GM18505 (cell line): ENCODE data around the gene UBE2Q2.

ENCODE experiments used
- ATAC-seq: cut with Tn5 transposase; IDR thresholded peaks from one replicate; pipeline ENCODE4 v1.9.1; 2021; ENCODE audit not compliant: unreplicated experiment
- POLR2A ChIP-seq: IDR thresholded peaks from 4 replicates; pipeline ENCODE4 v1.6.1; 2011; ENCODE audit warnings: borderline replicate concordance; ENCODE audit not compliant: insufficient read depth, insufficient read length; ENCODE audit errors: extremely low read depth

The UBE2Q2 gene

DNA sequence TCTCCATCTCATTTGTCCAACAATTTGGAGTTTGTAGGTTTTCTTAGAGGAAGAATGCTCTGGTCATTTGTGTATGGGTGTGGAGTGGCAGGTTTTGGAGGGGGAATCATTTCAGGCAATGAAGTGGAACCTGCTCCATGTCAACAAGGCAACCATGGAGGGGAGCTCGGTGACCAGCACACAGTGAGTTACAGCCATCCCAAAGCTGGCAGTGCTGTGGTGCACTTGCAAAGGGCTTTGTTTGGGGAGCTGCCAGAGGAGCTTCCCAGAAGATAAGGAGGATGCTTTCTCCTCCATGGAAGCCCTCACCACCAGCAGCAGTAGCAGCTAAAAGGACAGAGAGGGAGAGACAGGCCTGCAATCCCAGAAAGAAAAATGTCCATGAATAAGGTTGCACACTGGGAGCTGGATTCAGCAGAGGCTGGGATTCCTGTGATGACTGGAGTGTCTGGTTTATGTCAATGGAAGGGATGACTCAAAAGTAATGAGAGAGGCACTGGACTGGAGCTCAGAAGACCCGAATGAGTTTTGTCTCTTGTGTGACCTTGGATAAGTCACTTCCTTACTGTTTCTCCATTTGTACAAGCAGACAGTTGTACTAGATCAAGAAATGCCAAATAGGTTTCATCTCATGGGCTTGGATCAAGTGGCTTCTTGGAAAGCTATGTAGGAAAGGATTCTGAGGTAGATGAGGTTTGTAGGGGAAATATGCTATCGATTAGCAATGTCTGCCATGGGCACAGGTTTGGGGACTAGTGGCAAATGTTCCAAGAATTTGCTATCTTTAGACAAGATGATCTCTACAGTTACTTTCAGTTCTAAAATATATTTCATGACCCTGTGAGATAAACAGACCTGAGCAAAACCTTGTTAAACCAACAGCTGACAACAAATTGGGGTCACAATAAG is 27.2 kb upstream of the UBE2Q2 start:
- TF ChIP-seq POLR2A: no peak
- ATAC-seq: no peak

DNA sequence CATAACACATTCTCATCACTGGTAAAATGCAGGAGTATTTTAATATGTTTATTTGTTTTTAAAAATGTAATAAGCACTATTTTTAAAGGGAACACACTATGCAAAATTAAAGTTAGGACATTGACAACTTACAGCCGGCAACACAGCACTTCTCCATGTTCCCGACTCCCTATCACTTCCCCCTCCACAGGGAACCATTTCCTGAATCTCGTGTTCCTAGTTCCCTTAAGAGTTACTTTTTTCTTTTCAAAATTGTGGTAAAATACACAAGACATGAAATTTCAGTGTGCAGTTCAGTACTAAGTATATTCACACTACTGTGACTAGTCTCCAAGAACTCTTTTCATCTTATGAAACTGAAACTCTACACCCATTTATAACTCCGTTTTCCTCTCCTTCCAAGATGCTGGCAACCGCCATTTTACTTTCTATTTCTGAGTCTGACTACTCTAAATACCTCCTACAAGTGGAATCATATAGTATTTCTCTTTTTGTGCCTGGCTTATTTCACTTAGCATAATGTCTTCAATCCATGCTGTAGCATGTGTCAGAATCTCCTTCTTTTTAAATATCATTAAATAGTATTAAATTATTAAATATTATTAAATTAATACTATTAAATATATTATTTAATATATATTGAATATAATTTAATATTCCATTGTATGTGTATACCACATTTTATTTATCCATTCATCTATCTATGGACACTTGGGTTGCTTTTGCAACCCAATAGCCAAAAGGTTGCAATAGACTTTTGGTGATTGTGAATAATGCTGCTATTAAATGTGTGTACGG is 25.9 kb upstream of the UBE2Q2 start:
- TF ChIP-seq POLR2A: no peak
- no peak for ATAC-seq

DNA sequence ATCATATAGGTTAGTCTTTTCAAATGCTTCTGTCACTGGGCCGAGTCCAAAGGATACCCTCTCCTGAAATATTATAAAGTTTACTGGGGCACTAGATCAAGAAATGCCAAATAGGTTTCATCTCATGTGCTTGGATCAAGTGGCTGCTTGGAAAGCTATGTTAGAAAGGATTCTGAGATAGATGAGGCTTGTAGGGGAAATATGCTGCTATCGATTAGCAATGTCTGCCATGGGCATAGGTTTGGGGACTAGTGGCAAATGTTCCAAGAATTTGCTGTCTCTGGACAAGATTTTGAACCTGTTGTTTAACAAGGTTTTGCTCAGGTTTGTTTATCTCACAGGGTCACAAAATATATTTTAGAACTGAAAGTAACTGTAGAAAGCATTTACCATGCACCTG is 23.0 kb upstream of the UBE2Q2 start:
- ATAC-seq: no peak
- TF ChIP-seq POLR2A: no peak

DNA sequence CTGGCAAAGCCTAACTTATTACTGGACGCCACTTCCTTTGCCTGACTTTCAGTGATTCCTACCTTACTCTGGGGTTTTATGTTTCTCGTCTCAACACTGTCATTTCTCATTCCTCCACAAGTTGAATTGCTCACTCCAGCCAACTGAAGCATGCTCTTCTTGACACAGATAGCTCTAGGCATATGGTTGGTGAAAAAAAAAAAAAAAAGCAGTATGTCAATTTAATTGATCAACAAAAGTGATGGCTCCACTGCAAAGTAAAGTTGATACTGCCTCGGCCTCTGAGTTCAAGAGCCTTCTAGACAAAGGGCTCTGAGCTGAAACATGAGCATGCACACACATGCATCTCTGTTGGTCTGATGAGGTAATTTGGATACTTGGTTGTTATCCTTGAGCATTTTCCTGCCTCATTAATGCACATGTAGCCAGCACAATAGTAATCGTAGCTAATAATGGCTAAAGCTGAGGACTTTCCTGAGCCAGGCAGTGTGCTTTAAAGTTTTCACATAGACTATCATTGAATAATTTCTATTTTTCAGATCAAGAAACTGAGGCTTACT is 21.4 kb upstream of the UBE2Q2 start:
- ATAC-seq: no peak

DNA sequence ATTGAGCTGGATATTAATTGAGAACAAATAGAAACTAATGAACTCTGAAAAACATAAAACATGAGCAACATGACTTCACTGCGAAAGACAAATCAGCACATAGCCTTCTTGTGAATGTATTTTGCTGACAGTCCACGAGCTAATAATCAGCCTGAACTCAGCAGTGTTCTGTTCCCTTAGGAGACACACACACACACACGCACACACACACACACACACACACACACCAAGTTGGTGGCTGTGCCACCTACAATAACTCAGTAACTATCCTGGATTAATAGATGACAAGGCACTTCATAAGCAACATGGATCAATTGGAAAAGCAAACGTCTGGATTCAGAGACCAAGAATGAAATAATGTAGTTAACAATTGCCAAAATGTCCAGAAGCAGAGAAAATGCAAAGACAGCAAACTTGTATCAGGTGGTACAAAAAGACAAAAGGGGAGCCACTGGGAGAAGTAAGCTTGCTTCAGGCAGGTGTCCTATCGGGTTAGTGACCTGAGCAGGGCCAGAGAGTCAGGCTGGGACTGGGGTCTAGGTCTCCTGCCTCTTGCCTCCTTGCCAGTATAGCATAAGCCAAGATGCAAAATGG is 20.5 kb upstream of the UBE2Q2 start:
- ATAC-seq: no peak
- no peak for TF ChIP-seq POLR2A

More for the DNA sequence above, 21.4 kb upstream of the UBE2Q2 start:
- TF ChIP-seq POLR2A: no peak

DNA sequence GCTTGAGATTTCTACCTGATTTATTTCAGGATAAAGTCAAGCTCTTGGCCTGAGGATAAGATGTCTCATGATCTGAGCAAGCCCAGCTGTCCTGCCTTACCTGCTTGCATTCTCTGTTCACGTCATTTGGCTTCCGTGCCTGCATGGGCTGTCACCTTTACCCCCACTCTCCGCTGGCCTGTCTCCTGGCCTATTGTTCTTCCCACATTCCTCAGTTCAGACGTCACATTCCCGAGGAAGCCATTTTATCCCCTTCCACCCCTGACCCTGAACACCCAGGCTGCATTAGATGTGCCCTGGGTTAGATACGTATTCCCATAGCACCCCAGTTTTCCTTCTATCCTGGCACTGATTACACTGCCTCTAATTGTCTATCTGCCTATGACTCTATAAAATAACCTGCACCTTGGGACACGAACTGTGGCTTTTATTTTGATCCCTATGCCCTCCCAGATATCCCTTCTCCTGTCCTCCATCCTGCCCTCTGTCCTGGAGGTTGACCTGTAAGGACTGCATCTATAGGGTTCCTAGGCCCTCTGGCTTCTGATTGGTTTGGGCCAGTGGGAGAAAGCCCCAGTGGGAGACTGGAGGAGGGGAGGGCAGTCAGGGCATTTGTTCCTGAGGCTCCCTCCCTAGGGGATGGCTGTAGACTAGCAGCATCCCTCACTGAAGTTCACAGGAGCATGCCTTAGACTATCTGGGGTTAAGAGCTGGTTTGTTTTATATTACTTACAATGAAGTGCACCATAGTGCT is 19.2 kb upstream of the UBE2Q2 start:
- no peak for ATAC-seq
- TF ChIP-seq POLR2A: no peak

DNA sequence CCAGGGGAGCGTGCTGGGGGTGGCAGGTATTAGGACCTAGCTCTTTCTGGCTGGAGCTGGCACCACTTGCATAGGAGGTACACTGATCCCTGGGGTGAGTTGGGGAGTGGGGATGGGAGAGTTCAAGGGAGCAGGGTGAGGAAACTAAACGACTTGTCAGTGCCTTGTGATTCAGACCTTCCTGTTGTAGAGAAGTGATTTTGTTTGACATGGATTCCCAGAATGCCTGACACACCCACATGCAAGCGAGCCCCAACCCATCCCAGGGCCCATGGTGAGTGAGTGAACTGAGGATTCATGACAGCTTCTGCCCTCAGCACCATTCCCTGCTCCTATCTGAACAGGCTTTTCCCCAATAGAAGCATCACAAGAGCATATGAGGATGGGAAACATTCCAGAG is 15.6 kb upstream of the UBE2Q2 start:
- no peak for ATAC-seq
- TF ChIP-seq POLR2A: no peak

DNA sequence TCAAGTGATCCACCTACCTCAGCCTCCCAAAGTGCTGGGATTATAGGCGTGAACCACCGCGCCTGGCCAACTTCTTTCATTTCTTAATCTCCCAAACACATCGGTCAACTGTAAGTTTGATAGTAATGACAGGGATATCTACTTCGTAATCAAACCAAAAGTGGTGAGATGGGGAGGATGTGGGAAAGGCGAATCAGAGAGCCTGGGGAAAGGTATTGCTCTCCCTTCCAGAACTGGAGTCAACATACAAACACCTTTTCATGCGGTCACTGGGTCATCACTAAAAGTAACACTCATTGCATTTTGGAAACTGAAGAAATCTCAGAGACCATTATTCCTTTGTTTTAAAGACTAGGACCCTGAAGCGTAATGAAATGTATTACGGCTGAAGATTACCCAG is 14.8 kb upstream of the UBE2Q2 start:
- ATAC-seq: no peak
- TF ChIP-seq POLR2A: no peak

DNA sequence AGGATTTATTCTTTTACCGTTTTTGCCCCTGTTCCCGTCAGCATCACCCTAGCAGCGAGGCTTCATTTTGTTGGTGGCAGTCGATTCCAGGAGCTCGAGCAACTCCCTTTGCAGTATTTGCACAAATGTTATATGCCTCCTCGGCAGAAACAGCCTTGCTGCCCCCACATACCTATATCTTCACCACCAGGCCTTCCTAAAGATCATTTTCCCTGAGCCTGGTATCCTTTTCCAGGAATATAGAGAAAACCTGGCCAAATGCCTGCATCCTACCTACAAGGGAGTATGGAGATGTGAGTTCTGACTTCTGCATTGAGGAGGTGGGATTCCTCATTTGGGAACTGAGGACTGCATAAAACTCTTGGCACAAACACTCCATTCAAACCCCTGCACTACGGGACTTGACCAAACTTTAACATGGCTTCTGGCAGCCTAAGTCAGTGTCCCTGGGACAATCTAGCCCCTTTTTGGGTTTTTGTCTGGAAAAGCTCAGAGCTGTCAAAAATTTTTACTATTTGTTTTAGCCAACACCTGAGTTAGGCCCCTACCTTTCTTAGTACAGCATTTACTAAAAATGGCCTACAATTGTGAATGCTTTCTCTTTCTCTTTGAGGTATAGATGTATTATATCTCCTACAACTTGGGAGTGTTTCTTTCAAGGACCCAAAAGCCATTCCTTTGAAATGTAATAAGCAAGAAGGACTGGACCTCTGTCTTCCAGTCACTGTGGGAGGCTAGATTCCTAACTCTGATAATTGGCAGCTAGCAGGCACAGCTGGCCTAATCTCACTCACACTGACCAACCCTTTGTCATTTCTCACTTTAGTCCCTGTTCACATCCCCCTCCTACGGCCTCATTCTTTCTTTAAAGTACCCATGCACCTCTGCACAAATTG is 12.1 kb upstream of the UBE2Q2 start:
- no peak for ATAC-seq
- no peak for TF ChIP-seq POLR2A

DNA sequence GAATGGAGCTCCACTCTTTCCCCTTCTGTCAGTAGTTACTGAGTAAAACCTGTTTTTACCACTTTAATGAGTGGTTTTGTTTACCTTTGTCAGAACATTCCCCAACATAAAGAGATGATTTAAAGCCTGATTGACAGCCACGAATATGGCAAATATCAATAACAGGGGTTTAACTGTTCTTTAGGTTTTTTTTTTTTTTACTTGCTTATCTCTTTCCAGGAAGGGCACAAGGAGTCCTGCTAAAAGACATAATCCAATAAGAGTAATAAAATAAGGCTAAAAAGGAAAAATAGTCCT is 11.5 kb upstream of the UBE2Q2 start:
- no peak for TF ChIP-seq POLR2A
- ATAC-seq: no peak

DNA sequence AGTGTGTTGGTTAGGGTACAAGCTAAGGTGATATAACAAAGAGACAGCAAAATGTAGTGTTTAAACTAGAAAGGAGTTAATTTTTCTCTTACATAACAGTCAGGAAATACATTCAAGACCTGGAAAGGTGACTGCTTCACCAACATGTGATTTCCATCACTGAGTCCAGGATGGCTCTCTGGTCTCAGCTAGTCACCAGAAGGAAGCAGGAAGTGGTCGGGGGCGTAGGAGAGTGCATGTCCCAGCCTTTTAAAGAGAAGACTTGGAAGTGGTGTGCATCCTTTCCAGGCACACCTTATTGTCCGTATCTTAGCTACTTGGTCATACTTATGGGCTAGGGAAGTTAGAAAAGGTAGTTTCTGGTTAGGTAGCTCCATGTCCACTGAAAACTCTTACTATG is 11.1 kb upstream of the UBE2Q2 start:
- TF ChIP-seq POLR2A: no peak
- ATAC-seq: no peak

DNA sequence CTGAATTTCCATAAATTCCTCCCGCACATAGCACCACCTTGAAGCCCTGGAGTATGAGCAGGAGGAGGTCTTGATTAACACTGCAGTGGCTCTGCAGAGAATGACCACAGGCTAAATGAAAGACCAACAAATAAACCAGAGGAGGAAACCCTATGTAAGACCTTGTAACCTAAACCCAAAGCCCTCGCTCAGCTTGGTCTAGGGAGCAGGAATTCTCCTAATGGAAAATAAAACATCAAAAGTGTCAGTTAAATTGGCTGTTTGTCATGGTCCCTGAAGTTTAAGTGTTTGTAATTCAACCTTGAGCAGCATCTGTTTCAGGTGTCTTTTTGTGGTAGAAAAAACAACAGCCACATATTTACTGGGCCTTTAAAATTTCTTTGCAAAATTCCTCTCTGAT is 9.2 kb upstream of the UBE2Q2 start:
- TF ChIP-seq POLR2A: no peak
- ATAC-seq: no peak
